Panc1 (cell line): Measurements from ENCODE around the gene SAPCD1. TPM values are rescaled to one million over a fixed set of nuclear protein-coding genes. Genes with fewer than 3 reads are reported as not detected.
A peak's percentile ranks its signal among the peaks of the same experiment; 100 is the strongest.

Source experiments
- ATAC-seq: fragments of 200-7000 bp; cut with Tn5 transposase; 2 replicates; pipeline ENCODE4 v1.9.1; 2020; ENCODE audit warnings: mild to moderate bottlenecking, moderate library complexity
- BruUV-seq: library from RNA; stranded (reverse); fragments of 400-500 nt; replicated peaks from 2 replicates; lab custom pipeline; 2021; lab: Mats Ljungman, UMichigan
- CTCF ChIA-PET: fragments of 300-600 bp; sonication (Branson Sonifier 250); formaldehyde crosslinking; loops from one replicate; lab custom pipeline; 2022; ENCODE audit warnings: antibody characterized with exemption; lab: Charles Lee
- POLR2A ChIA-PET: fragments of 300-600 bp; sonication (Branson Sonifier 250); formaldehyde crosslinking; loops from one replicate; lab custom pipeline; 2022; ENCODE audit warnings: antibody characterized with exemption; lab: Charles Lee
- DNase-seq: peaks from one replicate; pipeline ENCODE4 v3.0.0-alpha.2; 2010; ENCODE audit warnings: low read depth, low spot score
- H3K27ac ChIP-seq: 2 replicates; pipeline ENCODE4 v1.5.1; 2011; ENCODE audit warnings: mild to moderate bottlenecking, low read length, inconsistent platforms
- H3K27me3 ChIP-seq: fragments of 200-500 bp; sonication (Bioruptor generic); 2 replicates; pipeline ENCODE4 v1.6.0; 2014; ENCODE audit warnings: low read length, inconsistent platforms; ENCODE audit not compliant: control insufficient read depth, insufficient read depth
- H3K36me3 ChIP-seq: fragments of 200-500 bp; sonication (Bioruptor generic); 2 replicates; pipeline ENCODE4 v1.5.1; 2014; ENCODE audit warnings: inconsistent platforms, mild to moderate bottlenecking, low read length, moderate library complexity; ENCODE audit not compliant: control insufficient read depth, insufficient read depth
- H3K4me1 ChIP-seq: 2 replicates; pipeline ENCODE4 v1.5.1; 2011; ENCODE audit warnings: inconsistent platforms, mild to moderate bottlenecking, low read length, moderate library complexity; ENCODE audit not compliant: control insufficient read depth, insufficient read depth
- H3K4me3 ChIP-seq, 2 experiments: 2 replicates each; pipeline ENCODE4 v1.5.1; 2011 to 2012; ENCODE audit warnings: low read depth in 2 of 2, low read length in 2 of 2, mild to moderate bottlenecking in 2 of 2, inconsistent platforms in 1 of 2, moderate library complexity in 1 of 2
- H3K9me3 ChIP-seq: fragments of 200-500 bp; sonication (Bioruptor generic); 2 replicates; pipeline ENCODE4 v1.5.1; 2014; ENCODE audit warnings: low read depth, mild to moderate bottlenecking, inconsistent platforms, low read length, moderate library complexity; ENCODE audit not compliant: control insufficient read depth, insufficient read depth
- CTCF ChIP-seq: fragments of 450-650 bp; IDR thresholded peaks from 2 replicates; pipeline ENCODE4 v1.5.1; 2017; ENCODE audit warnings: mild to moderate bottlenecking
- POLR2AphosphoS5 ChIP-seq: IDR thresholded peaks from 2 replicates; pipeline ENCODE4 v1.6.1; 2012; ENCODE audit warnings: mild to moderate bottlenecking, low read depth, low read length, moderate library complexity
- REST ChIP-seq, 2 experiments: IDR thresholded peaks; 2 replicates each; pipeline ENCODE4 v1.6.1; 2011 to 2012; ENCODE audit warnings: low read depth in 2 of 2, control low read depth in 1 of 2, low read length in 1 of 2, mild to moderate bottlenecking in 1 of 2, moderate library complexity in 1 of 2; ENCODE audit not compliant: insufficient read depth in 1 of 2
- SIN3A ChIP-seq: IDR thresholded peaks from 2 replicates; pipeline ENCODE4 v1.6.1; 2012; ENCODE audit warnings: low read depth, mild to moderate bottlenecking, low read length, moderate library complexity, borderline replicate concordance; ENCODE audit not compliant: insufficient read depth
- TCF7L2 ChIP-seq: IDR thresholded peaks from 2 replicates; pipeline ENCODE4 v1.6.1; 2011; ENCODE audit warnings: mild to moderate bottlenecking, low read depth, low read length, inconsistent platforms
- in situ Hi-C: cut with HindIII; loops from 2 replicates; pipeline ENCODE4 v1.10.0; 2016; ENCODE audit warnings: low sequenced_read_pairs, low pct_unique_long_range_greater_than_20kb
- intact Hi-C: fragments of 100-400 bp; cut with micrococcal nuclease; formaldehyde crosslinking; loops from one replicate; pipeline ENCODE4 v1.10.0; 2022; ENCODE audit not compliant: unreplicated experiment
- total RNA-seq: library from RNA; stranded (reverse); gene quantifications from one replicate; pipeline ENCODE4 v1.2.1, GENCODE V29; 2021; ENCODE audit not compliant: unreplicated experiment

Gene SAPCD1
- total RNA-seq, 1 experiment from 2014 or later = 6.3 TPM

GRCh38 chr6:31785475-31785874 lies 23.0 kb downstream of the SAPCD1 start:
- TF ChIP-seq CTCF (no peak), REST (IDR thresholded peaks at IDR 0.05; ENCODE audit: insufficient read depth in 1 of 2, low read depth in 2 of 2, low read length in 1 of 2) (no peak), SIN3A (no peak), POLR2AphosphoS5 (no peak), TCF7L2 (no peak)
- intact Hi-C loops = no loop called here

GRCh38 chr6:31791324-31792089 lies 29.1 kb downstream of the SAPCD1 start:
- no peaks in the 10 kb centered on the region for H3K9me3 ChIP-seq
- in situ Hi-C loops (no loop called here), intact Hi-C loops (no loop called here)
- H3K4me3 ChIP-seq = no peak overlapping the region
- H3K4me1 ChIP-seq = peaks cover 21% of the 10 kb centered on the region
- no TSS peak for BruUV-seq
- no peaks in the 10 kb centered on the region for H3K27me3 ChIP-seq
- ATAC-seq (peak; percentile 52), DNase-seq (no peak)
- peak overlapping the region; percentile 99; the same call in 1 of the 2 replicates for H3K27ac ChIP-seq
- POLR2A ChIA-PET = interaction anchor here (0.7 kb wide), 1 partner anchor 14 kb away, joined by 4 read pairs; no protein-coding TSS in a partner anchor
- TF ChIP-seq CTCF = peak; percentile 89
- no peak for TF ChIP-seq POLR2AphosphoS5
- TF ChIP-seq REST (IDR thresholded peaks at IDR 0.05; ENCODE audit: insufficient read depth in 1 of 2, low read depth in 2 of 2, low read length in 1 of 2) = no peak
- CTCF ChIA-PET = interaction anchor here (0.5 to 1.5 kb wide), 6 partner anchors 14 to 1265 kb away, joined by 3 to 6 read pairs (median 3); partner anchors contain the start of genes LSM2 and VWA7
- H3K36me3 ChIP-seq = peaks cover 14% of the 10 kb centered on the region

More at GRCh38 chr6:31785475-31785874, 23.0 kb downstream of the SAPCD1 start:
- Histone ChIP-seq H3K27ac (no peak overlapping the region), H3K36me3 (peaks cover 7% of the 10 kb centered on the region; the same call in 1 of the 2 replicates), H3K9me3 (no peaks in the 10 kb centered on the region), H3K4me1 (no peaks in the 10 kb centered on the region), H3K27me3 (no peaks in the 10 kb centered on the region), H3K4me3 (no peak overlapping the region)
- DNase-seq (no peak), ATAC-seq (no peak)
- ChIA-PET POLR2A (interaction anchor here (0.6 kb wide), 1 partner anchor 10 kb away, joined by 3 read pairs; no protein-coding TSS in a partner anchor), CTCF (no interaction called here)
- in situ Hi-C loops = no loop called here
- no TSS peak for BruUV-seq
